Loucy (cell line): ENCODE measurements around the gene ADD1.
A peak's percentile ranks its signal among the peaks of the same experiment; 100 is the strongest.

Experiments
- H2AFZ ChIP-seq: fragments of 200-600 bp; sonication (generic); 2 replicates; pipeline ENCODE4 v1.6.0; 2016; ENCODE audit warnings: antibody characterized with exemption, mild to moderate bottlenecking, low read length, moderate library complexity
- H3F3A ChIP-seq: fragments of 200-600 bp; 2 replicates; pipeline ENCODE4 v1.6.0; 2016; ENCODE audit warnings: antibody characterized with exemption, low read depth, mild to moderate bottlenecking
- H3K27me3 ChIP-seq: fragments of 200-600 bp; sonication (generic); 2 replicates; pipeline ENCODE4 v1.6.1; 2014; ENCODE audit warnings: low read length, mild to moderate bottlenecking; ENCODE audit not compliant: insufficient read depth, poor library complexity, severe bottlenecking
- H3K36me3 ChIP-seq: fragments of 200-600 bp; sonication (generic); 2 replicates; pipeline ENCODE4 v1.6.1; 2016; ENCODE audit warnings: low read length; ENCODE audit not compliant: insufficient read depth
- H3K4me1 ChIP-seq: fragments of 200-600 bp; sonication (generic); 2 replicates; pipeline ENCODE4 v1.5.1; 2014; ENCODE audit warnings: low read length, mild to moderate bottlenecking; ENCODE audit not compliant: insufficient read depth, poor library complexity, severe bottlenecking
- H3K4me2 ChIP-seq: fragments of 200-600 bp; sonication (generic); 2 replicates; pipeline ENCODE4 v1.6.0; 2014; ENCODE audit warnings: antibody characterized with exemption, low read length, low read depth, mild to moderate bottlenecking; ENCODE audit not compliant: poor library complexity, severe bottlenecking
- H3K4me3 ChIP-seq: fragments of 200-600 bp; sonication (generic); 2 replicates; pipeline ENCODE4 v1.5.1; 2014; ENCODE audit warnings: low read length, mild to moderate bottlenecking, mixed read lengths; ENCODE audit not compliant: poor library complexity, severe bottlenecking
- H3K79me2 ChIP-seq: fragments of 200-600 bp; sonication (generic); 2 replicates; pipeline ENCODE4 v1.6.1; 2014; ENCODE audit warnings: low read length; ENCODE audit not compliant: insufficient read depth
- H3K9ac ChIP-seq: fragments of 200-600 bp; sonication (generic); 2 replicates; pipeline ENCODE4 v1.6.0; 2014; ENCODE audit warnings: mild to moderate bottlenecking, low read depth, low read length, moderate library complexity; ENCODE audit not compliant: poor library complexity, severe bottlenecking
- H3K9me2 ChIP-seq: fragments of 200-600 bp; sonication (generic); replicated peaks from 2 replicates; pipeline ENCODE4 v1.6.1; 2016; ENCODE audit warnings: low read depth, low read length, mixed read lengths
- H3K9me3 ChIP-seq: fragments of 200-600 bp; sonication (generic); 2 replicates; pipeline ENCODE4 v1.6.1; 2014; ENCODE audit warnings: mild to moderate bottlenecking, antibody characterized with exemption, low read length, low read depth; ENCODE audit not compliant: insufficient read depth
- H4K20me1 ChIP-seq: fragments of 200-600 bp; sonication (generic); 2 replicates; pipeline ENCODE4 v1.6.0; 2014; ENCODE audit warnings: antibody characterized with exemption, low read length, mild to moderate bottlenecking; ENCODE audit not compliant: insufficient read depth, poor library complexity, severe bottlenecking
- CTCF ChIP-seq: fragments of 200-600 bp; sonication (generic); conservative IDR thresholded peaks from 2 replicates; pipeline ENCODE4 v1.5.1; 2014; ENCODE audit warnings: mild to moderate bottlenecking, antibody characterized with exemption, low read length
- EZH2phosphoT487 ChIP-seq: fragments of 200-600 bp; IDR thresholded peaks from 2 replicates; pipeline ENCODE4 v1.6.1; 2018; ENCODE audit warnings: antibody characterized with exemption, mild to moderate bottlenecking, moderate library complexity, borderline replicate concordance

ADD1 gene

DNA sequence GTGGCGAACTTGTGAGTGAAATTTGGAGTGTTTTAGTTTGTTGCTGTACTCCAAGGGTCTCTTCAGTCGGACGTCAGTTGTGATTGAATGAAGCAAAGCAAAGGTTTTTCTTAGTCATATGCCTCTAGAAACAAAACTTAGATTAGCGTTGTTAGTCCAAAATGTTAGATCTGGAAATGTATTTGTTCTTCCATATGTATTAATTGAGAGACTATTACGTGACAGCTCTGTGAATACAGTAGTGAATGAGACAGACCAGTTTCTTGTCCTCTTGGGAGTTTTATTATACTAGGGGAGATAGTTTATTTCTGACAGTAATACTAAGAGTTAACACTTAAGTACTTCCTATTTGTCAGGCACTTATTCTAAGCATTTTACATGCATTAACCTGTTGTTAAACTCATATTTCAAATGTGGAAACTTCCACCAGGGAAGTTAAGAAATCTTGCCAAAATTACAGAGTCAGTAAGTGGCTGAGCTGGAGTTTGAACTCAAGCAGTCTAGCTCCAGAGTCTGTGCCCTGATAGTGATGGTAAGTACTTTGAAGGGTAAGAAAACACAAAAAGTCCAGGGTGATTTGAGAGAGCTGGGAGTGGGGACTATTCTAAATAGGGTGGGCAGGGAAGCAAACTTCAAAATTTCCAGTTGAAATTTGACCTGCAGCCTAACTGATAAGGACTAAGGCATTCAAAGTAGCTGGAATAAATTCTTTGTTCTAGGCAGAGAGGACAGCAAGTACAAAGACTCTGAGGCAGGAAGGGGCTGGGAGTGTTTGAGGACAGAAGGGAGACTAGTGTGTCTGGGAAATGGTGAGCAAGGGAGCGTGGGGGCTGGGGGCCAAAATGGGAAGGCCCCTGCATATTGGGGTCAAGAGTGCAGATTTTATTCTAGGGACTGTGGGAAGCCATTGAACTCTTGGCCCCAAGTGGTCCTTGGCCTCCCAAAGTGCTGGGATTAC lies 17.0 kb downstream of the ADD1 start:
- H3K27me3 ChIP-seq: no peaks in the 10 kb centered on the region
- H2AFZ ChIP-seq: no peak overlapping the region
- no peaks in the 10 kb centered on the region for H3K9me2 ChIP-seq
- TF ChIP-seq CTCF (no peak), EZH2phosphoT487 (no peak)
- H3K4me1 ChIP-seq: peaks cover 43% of the 10 kb centered on the region
- H3K9ac ChIP-seq: no peak overlapping the region
- no peaks in the 10 kb centered on the region for H3K9me3 ChIP-seq
- no peaks in the 10 kb centered on the region for H3K36me3 ChIP-seq
- H3K4me2 ChIP-seq: peak overlapping the region; percentile 8
- peaks cover 96% of the 10 kb centered on the region for H3K79me2 ChIP-seq
- no peaks in the 10 kb centered on the region for H3F3A ChIP-seq
- H4K20me1 ChIP-seq: peaks cover 44% of the 10 kb centered on the region
- H3K4me3 ChIP-seq: no peak overlapping the region

- peaks cover 45% of the 10 kb centered on the region for H3K4me1 ChIP-seq
- no peak overlapping the region for H2AFZ ChIP-seq
- H3K27me3 ChIP-seq: no peaks in the 10 kb centered on the region
- no peak overlapping the region for H3K9ac ChIP-seq
- TF ChIP-seq CTCF: no peak
- no peak for TF ChIP-seq EZH2phosphoT487
- no peaks in the 10 kb centered on the region for H3F3A ChIP-seq
- H3K4me2 ChIP-seq: no peak overlapping the region
- H3K36me3 ChIP-seq: no peaks in the 10 kb centered on the region
- H3K9me3 ChIP-seq: no peaks in the 10 kb centered on the region
- no peak overlapping the region for H3K4me3 ChIP-seq
- H3K9me2 ChIP-seq: no peaks in the 10 kb centered on the region
- peaks cover 98% of the 10 kb centered on the region for H3K79me2 ChIP-seq
- H4K20me1 ChIP-seq: peaks cover 47% of the 10 kb centered on the region
Observed at GRCh38 chr4:2861631-2862436, 18.2 kb downstream of the ADD1 start.

- Histone ChIP-seq H3K9ac (no peak overlapping the region), H3K27me3 (no peaks in the 10 kb centered on the region), H3K4me1 (peaks cover 52% of the 10 kb centered on the region), H3K9me3 (no peaks in the 10 kb centered on the region), H4K20me1 (peaks cover 47% of the 10 kb centered on the region), H2AFZ (no peak overlapping the region), H3K36me3 (no peaks in the 10 kb centered on the region), H3K79me2 (peaks cover 98% of the 10 kb centered on the region), H3K4me3 (no peak overlapping the region), H3F3A (no peaks in the 10 kb centered on the region), H3K9me2 (no peaks in the 10 kb centered on the region), H3K4me2 (no peak overlapping the region)
- TF ChIP-seq EZH2phosphoT487 (no peak), CTCF (no peak)
Observed at GRCh38 chr4:2862528-2862927, 18.9 kb downstream of the ADD1 start.
